OCI-LY1 (cell line): ENCODE measurements around the gene ADGRV1.

Source experiments
- H2AFZ ChIP-seq: fragments of 200-600 bp; sonication (generic), shearing (Covaris generic); 2 replicates; pipeline ENCODE4 v1.6.0; 2014; ENCODE audit warnings: antibody characterized with exemption, mild to moderate bottlenecking, low read length
- H3F3A ChIP-seq: fragments of 200-600 bp; sonication (generic), shearing (Covaris generic); 2 replicates; pipeline ENCODE4 v1.6.0; 2014; ENCODE audit warnings: mild to moderate bottlenecking, antibody characterized with exemption, low read length, moderate library complexity; ENCODE audit not compliant: insufficient read depth
- H3K27ac ChIP-seq: fragments of 200-600 bp; sonication (generic); 2 replicates; pipeline ENCODE4 v1.5.1; 2014; ENCODE audit warnings: low read length, mixed run types, mild to moderate bottlenecking, low read depth; ENCODE audit not compliant: poor library complexity, severe bottlenecking
- H3K27me3 ChIP-seq: fragments of 200-600 bp; sonication (generic); 2 replicates; pipeline ENCODE4 v1.6.0; 2014; ENCODE audit warnings: antibody characterized with exemption, mild to moderate bottlenecking, low read length, moderate library complexity; ENCODE audit not compliant: insufficient read depth
- H3K36me3 ChIP-seq: fragments of 200-600 bp; sonication (generic); 2 replicates; pipeline ENCODE4 v1.6.1; 2014; ENCODE audit warnings: mild to moderate bottlenecking, antibody characterized with exemption, low read length, moderate library complexity, mixed read lengths; ENCODE audit not compliant: insufficient read depth
- H3K4me1 ChIP-seq: fragments of 200-600 bp; sonication (generic); 2 replicates; pipeline ENCODE4 v1.5.1; 2014; ENCODE audit warnings: mild to moderate bottlenecking, low read length, moderate library complexity; ENCODE audit not compliant: insufficient read depth, severe bottlenecking
- H3K4me2 ChIP-seq: fragments of 200-600 bp; sonication (generic), shearing (Covaris generic); 2 replicates; pipeline ENCODE4 v1.6.1; 2014; ENCODE audit warnings: low read length
- H3K4me3 ChIP-seq: fragments of 200-600 bp; sonication (generic); 2 replicates; pipeline ENCODE4 v1.5.1; 2014; ENCODE audit warnings: low read length, low read depth, mild to moderate bottlenecking, mixed read lengths; ENCODE audit not compliant: poor library complexity, severe bottlenecking
- H3K79me2 ChIP-seq: fragments of 200-600 bp; shearing (Covaris generic); 2 replicates; pipeline ENCODE4 v1.6.1; 2016; ENCODE audit warnings: mixed run types, low read length, mixed read lengths; ENCODE audit not compliant: insufficient read depth
- H3K9ac ChIP-seq: fragments of 200-600 bp; sonication (generic), shearing (Covaris generic); 2 replicates; pipeline ENCODE4 v1.6.1; 2014; ENCODE audit warnings: mild to moderate bottlenecking, low read length, mixed read lengths
- H3K9me2 ChIP-seq: fragments of 200-600 bp; sonication (generic), shearing (Covaris generic); 2 replicates; pipeline ENCODE4 v1.6.1; 2014; ENCODE audit warnings: low read depth, mild to moderate bottlenecking, low read length, mixed read lengths
- H3K9me3 ChIP-seq: fragments of 200-600 bp; shearing (Covaris generic); 2 replicates; pipeline ENCODE4 v1.6.1; 2014; ENCODE audit warnings: low read length, mixed read lengths
- H4K20me1 ChIP-seq: fragments of 200-600 bp; sonication (generic), shearing (Covaris generic); 2 replicates; pipeline ENCODE4 v1.6.0; 2016; ENCODE audit warnings: mild to moderate bottlenecking, low read length; ENCODE audit not compliant: insufficient read depth
- CTCF ChIP-seq: fragments of 200-600 bp; sonication (generic), shearing (Covaris generic); IDR thresholded peaks from 2 replicates; pipeline ENCODE4 v1.5.1; 2017; ENCODE audit warnings: mild to moderate bottlenecking, antibody characterized with exemption, low read length, moderate library complexity, mixed read lengths
- EZH2 ChIP-seq: fragments of 200-600 bp; sonication (generic), shearing (Covaris generic); IDR thresholded peaks from 2 replicates; pipeline ENCODE4 v1.8.0; 2017; ENCODE audit warnings: borderline replicate concordance, mixed run types, mild to moderate bottlenecking, antibody characterized with exemption, low read length, moderate library complexity, mixed read lengths

ADGRV1 gene

DNA sequence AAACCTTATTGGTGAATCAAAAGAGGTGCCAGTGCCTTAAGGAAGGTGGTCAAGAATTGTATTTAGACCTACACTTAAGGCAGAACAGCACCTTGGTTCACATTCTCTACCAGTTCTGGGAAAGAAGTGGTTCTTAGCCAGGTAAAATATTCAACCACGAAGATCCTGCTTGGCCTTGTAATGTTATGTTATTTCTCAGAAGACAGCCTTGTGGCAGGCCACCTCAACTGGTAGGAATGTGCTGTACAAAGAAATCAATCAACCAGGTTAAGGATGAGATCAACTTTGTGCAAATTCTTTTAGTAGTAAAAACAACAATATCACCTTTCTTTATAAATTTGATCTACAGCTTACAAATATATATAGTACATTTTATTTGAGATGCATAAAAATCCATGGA, 577.7 kb downstream of the ADGRV1 start:
- Histone ChIP-seq H3K4me2 (no peak overlapping the region), H2AFZ (no peak overlapping the region), H3K9me3 (no peaks in the 10 kb centered on the region), H3K27me3 (no peaks in the 10 kb centered on the region), H3K36me3 (no peaks in the 10 kb centered on the region), H3K9ac (no peak overlapping the region), H3K9me2 (no peaks in the 10 kb centered on the region), H3F3A (no peaks in the 10 kb centered on the region), H4K20me1 (no peaks in the 10 kb centered on the region), H3K4me3 (no peak overlapping the region), H3K4me1 (no peaks in the 10 kb centered on the region), H3K79me2 (no peaks in the 10 kb centered on the region), H3K27ac (no peak overlapping the region)
- TF ChIP-seq EZH2 (no peak), CTCF (no peak)

GRCh38 chr5:91137647-91138046, 579.0 kb downstream of the ADGRV1 start:
- Histone ChIP-seq H3K36me3 (no peaks in the 10 kb centered on the region), H3F3A (no peaks in the 10 kb centered on the region), H3K4me3 (no peak overlapping the region), H3K27ac (no peak overlapping the region), H3K4me1 (no peaks in the 10 kb centered on the region), H3K79me2 (no peaks in the 10 kb centered on the region), H3K27me3 (no peaks in the 10 kb centered on the region), H3K9me3 (no peaks in the 10 kb centered on the region), H2AFZ (no peak overlapping the region), H4K20me1 (no peaks in the 10 kb centered on the region), H3K9ac (no peak overlapping the region), H3K9me2 (no peaks in the 10 kb centered on the region), H3K4me2 (no peak overlapping the region)
- TF ChIP-seq CTCF, result no peak
- TF ChIP-seq EZH2, result no peak

DNA sequence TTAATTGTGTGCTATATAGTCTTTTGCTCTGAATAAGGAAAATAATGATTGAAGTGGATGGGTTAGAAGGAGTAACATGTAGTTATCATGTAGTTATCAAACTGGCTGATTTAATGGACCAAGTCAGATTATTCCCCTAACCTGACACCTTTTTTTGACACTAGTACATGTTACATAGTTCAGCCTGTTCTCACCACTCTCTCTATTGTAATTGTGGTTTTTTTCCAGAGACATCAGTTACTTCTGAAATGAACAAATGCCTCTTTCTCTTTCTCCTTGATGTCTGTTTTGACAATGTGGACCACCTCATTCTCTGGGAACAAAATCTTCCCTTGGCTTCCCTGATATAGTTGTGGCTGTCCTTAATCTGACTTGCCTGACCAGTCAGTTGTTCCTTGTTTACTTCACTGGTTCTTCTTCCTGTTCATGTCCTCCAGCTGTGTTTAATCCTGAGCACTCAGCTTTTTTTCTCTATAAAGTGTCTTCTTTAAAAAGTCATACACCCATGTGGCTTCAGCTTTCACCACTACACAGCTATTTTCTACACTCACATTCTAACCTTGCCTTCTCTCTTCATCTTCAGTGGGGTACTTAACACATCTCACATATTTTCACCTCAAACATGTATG, 581.1 kb downstream of the ADGRV1 start:
- Histone ChIP-seq H3K9me3 (no peaks in the 10 kb centered on the region), H3K4me3 (no peak overlapping the region), H3K9me2 (no peaks in the 10 kb centered on the region), H3K79me2 (no peaks in the 10 kb centered on the region), H3K36me3 (no peaks in the 10 kb centered on the region), H3F3A (no peaks in the 10 kb centered on the region), H3K27ac (no peak overlapping the region), H3K27me3 (no peaks in the 10 kb centered on the region), H3K9ac (no peak overlapping the region), H2AFZ (no peak overlapping the region), H3K4me1 (no peaks in the 10 kb centered on the region), H3K4me2 (no peak overlapping the region), H4K20me1 (no peaks in the 10 kb centered on the region)
- TF ChIP-seq CTCF (no peak), EZH2 (no peak)
